ENCODE results near the gene NPM3.

NPM3 gene

GRCh38 chr10:101785801-101786200, 2.6 kb upstream of the NPM3 start:
- Histone ChIP-seq H3K4me2 (ENCODE audit: low read depth, low read length) (no peak overlapping the region), H3K9me3 (replicated peaks; ENCODE audit: insufficient read depth, low read length) (no peaks in the 10 kb centered on the region), H3K79me2 (ENCODE audit: low read length) (peaks cover 23% of the 10 kb centered on the region), H3K4me1 (ENCODE audit: low read length) (peaks cover 9% of the 10 kb centered on the region), H3K36me3 (replicated peaks; ENCODE audit: insufficient read depth, low read length) (peaks cover 3% of the 10 kb centered on the region; the same call in 1 of the 2 replicates), H3K9ac (ENCODE audit: low read length) (no peak overlapping the region), H3F3A (ENCODE audit: insufficient read depth, low read length) (peaks cover 42% of the 10 kb centered on the region), H3K9me2 (replicated peaks; ENCODE audit: insufficient read depth, low read length) (no peaks in the 10 kb centered on the region), H3K4me3 (ENCODE audit: low read length) (no peak overlapping the region), H4K20me1 (ENCODE audit: insufficient read depth, low read length) (no peaks in the 10 kb centered on the region; the same call in 1 of the 2 replicates), H3K27ac (ENCODE audit: low read length) (no peak overlapping the region), H2AFZ (ENCODE audit: low read length) (no peak overlapping the region), H3K27me3 (replicated peaks; ENCODE audit: insufficient read depth, low read length) (no peaks in the 10 kb centered on the region)
- no peak for TF ChIP-seq EZH2 (optimal IDR thresholded peaks at IDR 0.05; ENCODE audit: low read depth, low read length)
- no peak for TF ChIP-seq CTCF (IDR thresholded peaks at IDR 0.05; ENCODE audit: low read length)
- TF ChIP-seq EZH2phosphoT487 (IDR thresholded peaks at IDR 0.05; ENCODE audit: low read length) = no peak
- DNase-seq = no peak

DNA sequence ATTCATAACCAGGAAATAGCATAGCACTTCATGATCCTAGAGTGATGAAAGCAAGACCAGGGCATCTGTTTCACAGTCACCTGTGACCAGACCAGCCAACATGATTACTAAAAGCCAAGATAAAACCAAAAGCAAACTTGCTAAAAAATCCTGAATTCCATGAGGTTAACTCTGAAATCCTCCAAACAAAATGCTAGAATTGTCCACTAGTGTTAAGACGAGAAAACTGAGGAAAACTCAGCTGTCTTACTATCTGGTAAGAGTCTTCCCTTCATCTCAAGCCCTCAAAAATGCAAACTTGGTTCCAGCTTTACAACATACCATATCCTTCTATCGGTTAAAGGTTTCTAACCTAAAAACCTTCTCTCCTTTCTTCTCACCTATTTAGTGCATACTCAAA, 1.3 kb upstream of the NPM3 start:
- Histone ChIP-seq H3K27ac (ENCODE audit: low read length) (no peak overlapping the region), H3F3A (ENCODE audit: insufficient read depth, low read length) (peaks cover 42% of the 10 kb centered on the region), H3K27me3 (replicated peaks; ENCODE audit: insufficient read depth, low read length) (no peaks in the 10 kb centered on the region), H3K4me2 (ENCODE audit: low read depth, low read length) (no peak overlapping the region), H3K4me1 (ENCODE audit: low read length) (peaks cover 17% of the 10 kb centered on the region), H3K9me2 (replicated peaks; ENCODE audit: insufficient read depth, low read length) (no peaks in the 10 kb centered on the region), H3K9me3 (replicated peaks; ENCODE audit: insufficient read depth, low read length) (no peaks in the 10 kb centered on the region), H4K20me1 (ENCODE audit: insufficient read depth, low read length) (no peaks in the 10 kb centered on the region; the same call in 1 of the 2 replicates), H3K36me3 (replicated peaks; ENCODE audit: insufficient read depth, low read length) (peaks cover 3% of the 10 kb centered on the region; the same call in 1 of the 2 replicates), H3K4me3 (ENCODE audit: low read length) (no peak overlapping the region), H2AFZ (ENCODE audit: low read length) (no peak overlapping the region), H3K9ac (ENCODE audit: low read length) (no peak overlapping the region), H3K79me2 (ENCODE audit: low read length) (peaks cover 23% of the 10 kb centered on the region)
- DNase-seq = no peak
- no peak for TF ChIP-seq EZH2 (optimal IDR thresholded peaks at IDR 0.05; ENCODE audit: low read depth, low read length)
- no peak for TF ChIP-seq EZH2phosphoT487 (IDR thresholded peaks at IDR 0.05; ENCODE audit: low read length)
- no peak for TF ChIP-seq CTCF (IDR thresholded peaks at IDR 0.05; ENCODE audit: low read length)

DNA sequence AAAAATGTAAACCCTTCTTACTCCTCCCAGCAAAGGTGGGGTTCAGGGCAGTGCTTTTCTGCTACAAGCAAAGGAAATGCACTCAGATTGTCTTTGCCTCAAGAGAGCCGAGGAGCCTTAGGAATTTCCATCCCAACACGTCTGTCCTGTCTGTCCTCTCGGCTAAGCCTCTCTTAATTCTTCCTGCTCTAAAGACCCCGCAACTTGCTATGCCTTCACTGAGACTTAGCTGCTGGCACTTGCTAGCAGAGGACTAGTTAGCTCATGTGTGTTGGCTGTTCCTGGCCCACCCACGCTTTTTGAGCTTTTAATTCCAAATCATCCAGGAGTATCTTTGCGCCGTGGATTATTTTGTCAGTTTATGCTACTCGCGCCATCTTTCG, 481 bp upstream of the NPM3 start:
- Histone ChIP-seq H3K9me3 (replicated peaks; ENCODE audit: insufficient read depth, low read length) (no peaks in the 10 kb centered on the region), H3K9me2 (replicated peaks; ENCODE audit: insufficient read depth, low read length) (no peaks in the 10 kb centered on the region), H3K79me2 (ENCODE audit: low read length) (peaks cover 23% of the 10 kb centered on the region), H3K4me2 (ENCODE audit: low read depth, low read length) (peak overlapping the region; percentile 94), H3K4me3 (ENCODE audit: low read length) (peak overlapping the region; percentile 87), H2AFZ (ENCODE audit: low read length) (peak overlapping the region; percentile 87), H3K4me1 (ENCODE audit: low read length) (peaks cover 17% of the 10 kb centered on the region), H3K27ac (ENCODE audit: low read length) (no peak overlapping the region), H3F3A (ENCODE audit: insufficient read depth, low read length) (peaks cover 39% of the 10 kb centered on the region), H3K27me3 (replicated peaks; ENCODE audit: insufficient read depth, low read length) (no peaks in the 10 kb centered on the region), H3K36me3 (replicated peaks; ENCODE audit: insufficient read depth, low read length) (peaks cover 3% of the 10 kb centered on the region; the same call in 1 of the 2 replicates), H3K9ac (ENCODE audit: low read length) (peak overlapping the region; percentile 74; the same call in 1 of the 2 replicates), H4K20me1 (ENCODE audit: insufficient read depth, low read length) (no peaks in the 10 kb centered on the region; the same call in 1 of the 2 replicates)
- TF ChIP-seq EZH2 (optimal IDR thresholded peaks at IDR 0.05; ENCODE audit: low read depth, low read length) (no peak), CTCF (IDR thresholded peaks at IDR 0.05; ENCODE audit: low read length) (no peak), EZH2phosphoT487 (IDR thresholded peaks at IDR 0.05; ENCODE audit: low read length) (no peak)
- no peak for DNase-seq
